ENCODE measurements around the gene ABCB10. TPM values are rescaled to one million over a fixed set of nuclear protein-coding genes. Genes with fewer than 3 reads are reported as not detected.
A peak's percentile ranks its signal among the peaks of the same experiment; 100 is the strongest.

ABCB10 gene
- total RNA-seq, 2 donors from 2014 or later: 14.6 to 18.1 TPM

DNA sequence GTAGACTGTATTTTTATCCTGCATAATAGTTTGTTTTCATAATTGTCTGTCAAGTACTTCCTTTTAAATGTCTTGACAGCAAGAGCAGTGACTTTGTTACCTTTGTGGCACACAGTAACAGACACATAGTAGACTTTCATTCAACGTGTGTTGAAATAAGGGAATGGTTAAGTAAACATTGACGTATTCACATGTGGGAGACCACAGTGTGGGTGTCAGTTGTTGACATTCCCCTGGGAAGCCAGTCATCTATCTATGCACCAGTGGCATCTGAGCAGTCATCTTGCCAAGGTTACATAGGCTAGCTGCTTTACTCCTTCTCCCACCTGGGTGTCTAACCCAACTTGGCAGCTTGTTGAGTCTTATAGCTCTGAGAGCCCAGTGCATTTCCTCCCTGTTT is 48.9 kb downstream of the ABCB10 start:
- peaks cover 7% of the 10 kb centered on the region for H3K36me3 ChIP-seq (ENCODE audit: control insufficient read depth, insufficient read depth, low read length)
- H3K4me1 ChIP-seq (ENCODE audit: control insufficient read depth, insufficient read depth, low read length): peaks cover 5% of the 10 kb centered on the region
- H3K4me3 Mint-ChIP-seq: no peak overlapping the region
- H3K9ac ChIP-seq (ENCODE audit: extremely low read depth, low read length, poor library complexity, severe bottlenecking): no peak overlapping the region
- no peaks in the 10 kb centered on the region for H3K27me3 ChIP-seq (ENCODE audit: control insufficient read depth, insufficient read depth, low read length, poor library complexity, severe bottlenecking)
- peaks cover 7% of the 10 kb centered on the region for H3K36me3 Mint-ChIP-seq (ENCODE audit: low read depth)
- H3K9me3 Mint-ChIP-seq: peaks cover 2% of the 10 kb centered on the region
- no peak overlapping the region for H3K4me3 ChIP-seq (ENCODE audit: low read length)
- DNase-seq: no peak
- H3K27me3 Mint-ChIP-seq (ENCODE audit: insufficient read depth): no peaks in the 10 kb centered on the region
- H3K4me1 Mint-ChIP-seq: peaks cover 13% of the 10 kb centered on the region
- TF ChIP-seq, protein P1, sequence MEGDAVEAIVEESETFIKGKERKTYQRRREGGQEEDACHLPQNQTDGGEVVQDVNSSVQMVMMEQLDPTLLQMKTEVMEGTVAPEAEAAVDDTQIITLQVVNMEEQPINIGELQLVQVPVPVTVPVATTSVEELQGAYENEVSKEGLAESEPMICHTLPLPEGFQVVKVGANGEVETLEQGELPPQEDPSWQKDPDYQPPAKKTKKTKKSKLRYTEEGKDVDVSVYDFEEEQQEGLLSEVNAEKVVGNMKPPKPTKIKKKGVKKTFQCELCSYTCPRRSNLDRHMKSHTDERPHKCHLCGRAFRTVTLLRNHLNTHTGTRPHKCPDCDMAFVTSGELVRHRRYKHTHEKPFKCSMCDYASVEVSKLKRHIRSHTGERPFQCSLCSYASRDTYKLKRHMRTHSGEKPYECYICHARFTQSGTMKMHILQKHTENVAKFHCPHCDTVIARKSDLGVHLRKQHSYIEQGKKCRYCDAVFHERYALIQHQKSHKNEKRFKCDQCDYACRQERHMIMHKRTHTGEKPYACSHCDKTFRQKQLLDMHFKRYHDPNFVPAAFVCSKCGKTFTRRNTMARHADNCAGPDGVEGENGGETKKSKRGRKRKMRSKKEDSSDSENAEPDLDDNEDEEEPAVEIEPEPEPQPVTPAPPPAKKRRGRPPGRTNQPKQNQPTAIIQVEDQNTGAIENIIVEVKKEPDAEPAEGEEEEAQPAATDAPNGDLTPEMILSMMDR (conservative IDR thresholded peaks at IDR 0.05): no peak
- no peaks in the 10 kb centered on the region for H3K9me3 ChIP-seq (ENCODE audit: control insufficient read depth, low read length)
- H3K27ac ChIP-seq (ENCODE audit: low read depth, low read length): no peak overlapping the region
- WGBS, 2 experiments (ENCODE audit: insufficient coverage in 1 of 2, insufficient read length in 1 of 2): 92 to 100% methylated on average over 1 to 2 of the region's 2 CpGs
- no peak overlapping the region for H3K27ac Mint-ChIP-seq

DNA sequence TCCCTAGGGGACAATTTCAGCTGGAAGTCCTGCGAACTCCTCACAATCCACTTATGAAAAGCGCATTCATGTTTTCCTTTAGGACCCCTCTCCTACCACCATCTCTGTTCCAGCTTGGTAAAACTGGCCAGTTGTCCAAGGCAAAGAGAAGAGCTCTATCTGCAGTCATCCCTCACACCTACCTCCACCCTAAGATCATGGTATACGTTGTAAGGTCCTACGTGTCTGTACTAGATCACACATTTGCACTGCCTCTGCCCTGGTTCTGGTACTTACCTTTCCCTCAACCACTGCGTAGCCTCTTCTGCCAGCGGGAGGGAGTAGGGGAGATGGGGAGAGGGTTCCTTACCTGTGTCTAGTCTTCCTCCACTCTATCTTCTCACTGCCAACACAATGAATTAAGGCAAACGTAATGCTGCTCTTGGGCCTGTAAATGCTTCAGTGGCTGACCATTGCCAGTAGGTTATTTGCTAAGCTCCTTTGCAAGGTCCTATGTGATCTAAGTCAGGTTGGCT is 49.6 kb downstream of the ABCB10 start:
- Mint-ChIP-seq H3K9me3 (peaks cover 2% of the 10 kb centered on the region), H3K4me1 (peaks cover 13% of the 10 kb centered on the region), H3K36me3 (ENCODE audit: low read depth) (peaks cover 11% of the 10 kb centered on the region), H3K27ac (peak overlapping the region; percentile 98), H3K27me3 (ENCODE audit: insufficient read depth) (no peaks in the 10 kb centered on the region), H3K4me3 (peak overlapping the region; percentile 89)
- Histone ChIP-seq H3K36me3 (ENCODE audit: control insufficient read depth, insufficient read depth, low read length) (peaks cover 14% of the 10 kb centered on the region), H3K9ac (ENCODE audit: extremely low read depth, low read length, poor library complexity, severe bottlenecking) (peak overlapping the region; percentile 98), H3K27me3 (ENCODE audit: control insufficient read depth, insufficient read depth, low read length, poor library complexity, severe bottlenecking) (no peaks in the 10 kb centered on the region), H3K9me3 (ENCODE audit: control insufficient read depth, low read length) (no peaks in the 10 kb centered on the region), H3K27ac (ENCODE audit: low read depth, low read length) (no peak overlapping the region), H3K4me3 (ENCODE audit: low read length) (peak overlapping the region; percentile 100), H3K4me1 (ENCODE audit: control insufficient read depth, insufficient read depth, low read length) (peaks cover 5% of the 10 kb centered on the region)
- 86 to 91% methylated on average over 3 to 5 of the region's 7 CpGs for WGBS, 2 experiments (ENCODE audit: insufficient coverage in 1 of 2, insufficient read length in 1 of 2)
- TF ChIP-seq, protein P1 (conservative IDR thresholded peaks at IDR 0.05): no peak
- peak; percentile 54 for DNase-seq

DNA sequence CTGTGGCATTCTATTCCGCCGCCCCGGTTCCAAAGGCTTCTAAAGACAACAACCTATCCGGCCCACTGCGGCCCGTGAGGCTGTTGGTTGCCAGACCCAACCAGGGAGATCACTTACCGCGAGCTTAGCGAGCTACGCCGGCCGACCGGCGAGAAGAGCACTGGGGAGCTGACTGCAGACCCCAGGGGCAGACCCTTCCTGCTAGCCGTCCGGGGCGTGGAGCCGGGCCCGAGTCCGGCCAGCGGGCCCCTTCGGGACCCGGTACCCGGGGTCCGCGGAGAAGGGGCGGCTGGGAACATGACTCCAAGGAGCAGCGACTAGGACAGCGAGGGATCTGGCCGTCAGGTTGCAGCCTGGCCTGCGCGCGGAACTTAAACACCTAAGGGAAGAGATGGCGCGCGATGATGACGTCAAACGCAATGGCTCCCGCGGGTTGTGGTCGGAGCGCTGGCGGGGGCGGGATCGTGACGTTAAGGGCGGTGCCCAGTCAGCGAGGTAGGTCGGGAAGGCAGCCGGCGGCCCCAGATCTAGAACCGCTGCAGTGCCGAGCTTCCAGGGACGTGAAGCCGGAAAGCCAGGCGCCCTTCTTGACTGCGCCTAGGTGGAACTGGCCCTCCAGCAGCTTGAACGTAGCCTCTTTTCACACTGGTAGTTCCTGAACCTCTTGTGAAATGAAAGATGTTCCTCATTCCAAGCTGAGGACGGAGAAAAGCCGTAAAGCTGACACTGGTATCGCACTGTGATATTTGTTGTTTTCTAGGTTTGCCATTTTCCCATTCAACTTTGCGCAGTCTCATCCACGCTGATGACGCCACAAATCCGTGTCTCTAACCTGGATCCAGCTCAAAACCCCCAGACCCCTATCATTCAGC is 50.3 kb downstream of the ABCB10 start, which contains the start of gene NUP133:
TSS of gene NUP133 (minus strand) at position 391 of the 872 bp plus-strand sequence. CDS start at position 299, 92 bp downstream.
- Mint-ChIP-seq H3K27ac (peak within 1 kb of the TSS; percentile 98), H3K9me3 (peaks cover 2% of the 10 kb centered on the region), H3K4me1 (peaks cover 13% of the 10 kb centered on the region), H3K27me3 (ENCODE audit: insufficient read depth) (no peaks in the 10 kb centered on the region), H3K36me3 (ENCODE audit: low read depth) (peaks cover 16% of the 10 kb centered on the region), H3K4me3 (peak within 1 kb of the TSS; percentile 89)
- H3K4me1 ChIP-seq (ENCODE audit: control insufficient read depth, insufficient read depth, low read length): peaks cover 5% of the 10 kb centered on the region
- peak within 1 kb of the TSS; percentile 89 for H3K27ac ChIP-seq (ENCODE audit: low read depth, low read length)
- TF ChIP-seq, protein P1 (conservative IDR thresholded peaks at IDR 0.05): no peak
- 3 to 4% methylated on average over 34 to 65 of the region's 65 CpGs for WGBS, 2 experiments (ENCODE audit: insufficient coverage in 1 of 2, insufficient read length in 1 of 2)
- DNase-seq: peak; percentile 99
- H3K36me3 ChIP-seq (ENCODE audit: control insufficient read depth, insufficient read depth, low read length): peaks cover 19% of the 10 kb centered on the region
- peak within 1 kb of the TSS; percentile 98 for H3K9ac ChIP-seq (ENCODE audit: extremely low read depth, low read length, poor library complexity, severe bottlenecking)
- no peaks in the 10 kb centered on the region for H3K27me3 ChIP-seq (ENCODE audit: control insufficient read depth, insufficient read depth, low read length, poor library complexity, severe bottlenecking)
- peak within 1 kb of the TSS; percentile 100 for H3K4me3 ChIP-seq (ENCODE audit: low read length)
- H3K9me3 ChIP-seq (ENCODE audit: control insufficient read depth, low read length): no peaks in the 10 kb centered on the region
